PC-9 (cell line): Measurements from ENCODE around the gene DPYSL5.

Experiments used
- CTCF ChIP-seq: fragments of 200-600 bp; sonication (generic); conservative IDR thresholded peaks from 2 replicates; pipeline ENCODE4 v1.6.1; 2017; ENCODE audit warnings: mixed run types, antibody characterized with exemption, mild to moderate bottlenecking, moderate library complexity
- EZH2 ChIP-seq: fragments of 200-600 bp; sonication (generic); IDR thresholded peaks from 2 replicates; pipeline ENCODE4 v1.8.0; 2017; ENCODE audit warnings: antibody characterized with exemption, low read depth

- TF ChIP-seq CTCF, result no peak
- TF ChIP-seq EZH2, result no peak
Measured at GRCh38 chr2:26993768-26994167, 145.8 kb downstream of the DPYSL5 start.
